H9 (cell line): ENCODE data around the gene RSAD1. TPM values are rescaled to one million over a fixed set of nuclear protein-coding genes. Genes with fewer than 3 reads are reported as not detected.

Source experiments
- DNase-seq: peaks from one replicate; pipeline ENCODE4 v3.0.0-alpha.2; 2017
- H2AFZ ChIP-seq: one replicate; pipeline ENCODE4 v1.6.1; 2013; ENCODE audit warnings: mild to moderate bottlenecking, low read length, control low read depth, moderate library complexity
- H2AK5ac ChIP-seq: 2 replicates; pipeline ENCODE4 v1.6.1; 2013; ENCODE audit warnings: low read length, control low read depth, mixed read lengths; ENCODE audit not compliant: insufficient read length
- H2BK120ac ChIP-seq: one replicate; pipeline ENCODE4 v1.6.1; 2013; ENCODE audit warnings: low read depth, mild to moderate bottlenecking, low read length, control low read depth, inconsistent platforms; ENCODE audit not compliant: poor library complexity, severe bottlenecking
- H2BK12ac ChIP-seq: 2 replicates; pipeline ENCODE4 v1.6.1; 2013; ENCODE audit warnings: low read length, control low read depth, mixed read lengths, low read depth; ENCODE audit not compliant: insufficient read length
- H2BK15ac ChIP-seq: 2 replicates; pipeline ENCODE4 v1.6.1; 2013; ENCODE audit warnings: low read depth, low read length, control low read depth
- H2BK20ac ChIP-seq: one replicate; pipeline ENCODE4 v1.6.1; 2013; ENCODE audit warnings: low read depth, mild to moderate bottlenecking, low read length, control low read depth, inconsistent platforms; ENCODE audit not compliant: poor library complexity, severe bottlenecking
- H2BK5ac ChIP-seq: 2 replicates; pipeline ENCODE4 v1.6.1; 2013; ENCODE audit warnings: low read length, control low read depth, mixed read lengths; ENCODE audit not compliant: insufficient read length
- H3K14ac ChIP-seq: 2 replicates; pipeline ENCODE4 v1.6.1; 2013; ENCODE audit warnings: low read length, control low read depth; ENCODE audit not compliant: insufficient read depth
- H3K18ac ChIP-seq: 2 replicates; pipeline ENCODE4 v1.6.1; 2013; ENCODE audit warnings: low read depth, mild to moderate bottlenecking, mixed read lengths, low read length, control low read depth; ENCODE audit not compliant: insufficient read length
- H3K23ac ChIP-seq: 2 replicates; pipeline ENCODE4 v1.6.1; 2013; ENCODE audit warnings: low read length, control low read depth, mixed read lengths, low read depth; ENCODE audit not compliant: insufficient read length
- H3K23me2 ChIP-seq: 2 replicates; pipeline ENCODE4 v1.6.1; 2013; ENCODE audit warnings: low read depth, mild to moderate bottlenecking, mixed read lengths, low read length, control low read depth; ENCODE audit not compliant: insufficient read length, poor library complexity, severe bottlenecking
- H3K27ac ChIP-seq: 2 replicates; pipeline ENCODE4 v1.5.1; 2013; ENCODE audit warnings: low read length, control low read depth, mixed read lengths, low read depth; ENCODE audit not compliant: insufficient read length
- H3K27me3 ChIP-seq: 2 replicates; pipeline ENCODE4 v1.6.1; 2013; ENCODE audit warnings: low read length, control low read depth, inconsistent platforms; ENCODE audit not compliant: insufficient read depth
- H3K4ac ChIP-seq: 2 replicates; pipeline ENCODE4 v1.6.1; 2013; ENCODE audit warnings: low read depth, mild to moderate bottlenecking, control low read depth, inconsistent platforms, low read length, moderate library complexity
- H3K4me1 ChIP-seq: 2 replicates; pipeline ENCODE4 v1.6.1; 2013; ENCODE audit warnings: low read length, control low read depth, inconsistent platforms; ENCODE audit not compliant: insufficient read depth
- H3K4me2 ChIP-seq: 2 replicates; pipeline ENCODE4 v1.6.1; 2013; ENCODE audit warnings: low read length, control low read depth, mixed read lengths; ENCODE audit not compliant: insufficient read length, insufficient read depth
- H3K56ac ChIP-seq: 2 replicates; pipeline ENCODE4 v1.6.1; 2013; ENCODE audit warnings: low read depth, mild to moderate bottlenecking, mixed read lengths, low read length, control low read depth; ENCODE audit not compliant: insufficient read length
- H3K79me1 ChIP-seq: 2 replicates; pipeline ENCODE4 v1.6.1; 2013; ENCODE audit warnings: low read depth, mild to moderate bottlenecking, moderate library complexity, low read length, control low read depth, inconsistent platforms; ENCODE audit not compliant: insufficient read depth, poor library complexity, severe bottlenecking
- H3K79me2 ChIP-seq: 2 replicates; pipeline ENCODE4 v1.6.1; 2013; ENCODE audit warnings: low read length, control low read depth, inconsistent platforms; ENCODE audit not compliant: insufficient read depth
- H3K9ac ChIP-seq: 2 replicates; pipeline ENCODE4 v1.6.1; 2013; ENCODE audit warnings: low read length, control low read depth, mixed read lengths; ENCODE audit not compliant: insufficient read length; ENCODE audit errors: extremely low read depth
- H3K9me3 ChIP-seq: one replicate; pipeline ENCODE4 v1.6.1; 2013; ENCODE audit warnings: low read depth, low read length, inconsistent platforms; ENCODE audit not compliant: control insufficient read depth
- H3T11ph ChIP-seq: one replicate; pipeline ENCODE4 v1.6.1; 2013; ENCODE audit warnings: mild to moderate bottlenecking, low read length, control low read depth, inconsistent platforms
- H4K20me1 ChIP-seq: one replicate; pipeline ENCODE4 v1.6.1; 2013; ENCODE audit not compliant: control insufficient read depth, insufficient read length, insufficient read depth
- H4K5ac ChIP-seq: 2 replicates; pipeline ENCODE4 v1.6.1; 2013; ENCODE audit warnings: low read depth, mild to moderate bottlenecking, mixed read lengths, low read length, control low read depth; ENCODE audit not compliant: insufficient read length
- H4K8ac ChIP-seq: replicated peaks from 2 replicates; pipeline ENCODE4 v1.6.1; 2013; ENCODE audit warnings: low read length, control low read depth, mixed read lengths, low read depth; ENCODE audit not compliant: insufficient read length
- H4K91ac ChIP-seq: 2 replicates; pipeline ENCODE4 v1.6.1; 2013; ENCODE audit warnings: low read depth, mild to moderate bottlenecking, moderate library complexity, mixed read lengths, low read length, control low read depth; ENCODE audit not compliant: insufficient read length
- H3K27ac Mint-ChIP-seq, 3 experiments: 2 replicates in 2 of 3; 3 replicates in 1 of 3; pipeline ENCODE4 v1.8.0; 2020 to 2021; ENCODE audit warnings: mixed read lengths in 3 of 3, mild to moderate bottlenecking in 1 of 3, moderate library complexity in 1 of 3
- H3K27me3 Mint-ChIP-seq: 2 replicates; pipeline ENCODE4 v1.8.0; 2021; ENCODE audit warnings: low read depth, mild to moderate bottlenecking, moderate library complexity, mixed read lengths
- H3K36me3 Mint-ChIP-seq, 3 experiments: 2 replicates in 2 of 3; 3 replicates in 1 of 3; pipeline ENCODE4 v1.8.0; 2020 to 2021; ENCODE audit warnings: low read depth in 3 of 3, mixed read lengths in 3 of 3; ENCODE audit not compliant: insufficient read depth in 1 of 3
- H3K4me1 Mint-ChIP-seq, 2 experiments: 2 replicates each; pipeline ENCODE4 v1.8.0; 2020; ENCODE audit warnings: mixed read lengths in 2 of 2
- H3K4me3 Mint-ChIP-seq, 2 experiments: 2 replicates in 1 of 2; 3 replicates in 1 of 2; pipeline ENCODE4 v1.8.0; 2020 to 2021; ENCODE audit warnings: mild to moderate bottlenecking in 2 of 2, mixed read lengths in 2 of 2, moderate library complexity in 1 of 2
- H3K9me3 Mint-ChIP-seq, 2 experiments: 2 replicates in 1 of 2; 3 replicates in 1 of 2; pipeline ENCODE4 v1.8.0; 2020; ENCODE audit warnings: mild to moderate bottlenecking in 2 of 2, mixed read lengths in 2 of 2, moderate library complexity in 1 of 2
- CTCF ChIP-seq: fragments of 200-600 bp; sonication (generic); conservative IDR thresholded peaks from 3 replicates; pipeline ENCODE4 v1.8.0; 2021; ENCODE audit warnings: antibody characterized with exemption, mild to moderate bottlenecking
- WGBS: extraction: QIAGEN DNeasy Blood & Tissue Kit; methylation state at CpG from one replicate; pipeline ENCODE4 v1.1.7; 2013; ENCODE audit warnings: missing lambda C conversion rate, low lambda C conversion rate, mixed read lengths; ENCODE audit not compliant: insufficient read length; ENCODE audit errors: extremely low coverage; 5-methylcytosine and 5-hydroxymethylcytosine counted together
- total RNA-seq: library from RNA; stranded (reverse); gene quantifications from 2 replicates; pipeline ENCODE4 v1.2.1, GENCODE V29; 2021

The RSAD1 gene
- total RNA-seq, 1 experiment from 2014 or later: 27.9 TPM

DNA sequence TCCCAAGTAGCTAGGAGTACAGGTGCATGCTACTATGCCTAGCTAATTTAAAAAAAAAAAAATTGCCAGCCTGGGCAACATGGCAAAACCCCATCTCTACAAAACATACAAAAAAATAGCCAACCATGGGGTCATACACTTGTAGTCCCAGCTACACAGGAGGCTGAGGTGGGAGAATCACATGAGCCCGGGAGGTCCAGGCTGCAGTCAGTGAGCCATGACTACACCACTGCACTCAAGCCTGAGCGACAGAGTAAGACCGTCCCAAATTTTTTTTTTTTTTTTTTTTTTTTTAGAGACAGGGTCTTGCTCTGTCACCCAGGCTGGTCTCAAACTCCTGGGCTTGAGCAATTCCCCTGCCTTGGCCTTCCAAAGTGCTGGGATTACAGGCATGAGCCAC lies 24.8 kb upstream of the RSAD1 start:
- Histone ChIP-seq H3K56ac (no peak overlapping the region), H4K8ac (no peak overlapping the region), H3K4me1 (no peaks in the 10 kb centered on the region), H3K9me3 (no peaks in the 10 kb centered on the region), H3K27me3 (no peaks in the 10 kb centered on the region), H4K5ac (no peak overlapping the region), H3K4me2 (no peak overlapping the region), H2BK12ac (no peak overlapping the region), H4K20me1 (no peaks in the 10 kb centered on the region), H2AFZ (no peak overlapping the region), H3K79me2 (no peaks in the 10 kb centered on the region), H2AK5ac (no peak overlapping the region), H2BK15ac (no peak overlapping the region), H3K18ac (no peak overlapping the region), H3K23me2 (no peaks in the 10 kb centered on the region), H4K91ac (no peak overlapping the region), H3K4ac (no peak overlapping the region), H3T11ph (no peak overlapping the region), H2BK20ac (no peak overlapping the region), H3K79me1 (no peaks in the 10 kb centered on the region), H3K14ac (no peak overlapping the region), H3K9ac (no peak overlapping the region), H3K23ac (no peak overlapping the region), H2BK5ac (no peak overlapping the region), H3K27ac (no peak overlapping the region), H2BK120ac (no peak overlapping the region)
- no peak for DNase-seq
- Mint-ChIP-seq H3K4me1 (no peaks in the 10 kb centered on the region), H3K36me3 (no peaks in the 10 kb centered on the region), H3K9me3 (no peaks in the 10 kb centered on the region), H3K27ac (no peak overlapping the region), H3K27me3 (no peaks in the 10 kb centered on the region; the same call in 1 of the 2 replicates), H3K4me3 (no peak overlapping the region)
- no CpG with 5 or more reads among the region's 3 CpGs for WGBS
- TF ChIP-seq CTCF: no peak
